ENCODE results near the gene GALM. TPM values are rescaled to one million over a fixed set of nuclear protein-coding genes. Genes with fewer than 3 reads are reported as not detected.
"Not testable (repeated sequence)": the region's sequence is repeated elsewhere in the genome, so short reads cannot be mapped to it uniquely, and the experiment has no call there.

Gene GALM
- polyA plus RNA-seq, 1 donor (not counting 4 experiments of a cell fraction or from before 2014, with no cell fraction given) = 1.2 TPM

GRCh38 chr2:38701542-38701941 is 35.6 kb downstream of the GALM start:
- Histone ChIP-seq H3K79me2 (ENCODE audit: control insufficient read depth, insufficient read depth, low read length) (no peaks in the 10 kb centered on the region), H3K4me1 (ENCODE audit: control insufficient read depth, extremely low read depth, insufficient read depth, low read length) (no peaks in the 10 kb centered on the region), H3K4me3 (ENCODE audit: control insufficient read depth in 2 of 3, extremely low read depth in 1 of 3, insufficient read depth in 2 of 3, low read depth in 1 of 3, low read length in 3 of 3) (no peak overlapping the region), H2AFZ (ENCODE audit: control insufficient read depth, low read length) (no peak overlapping the region), H3K4me2 (ENCODE audit: control insufficient read depth, extremely low read depth, insufficient read depth, low read depth, low read length) (no peak overlapping the region), H3K36me3 (ENCODE audit: control insufficient read depth in 2 of 2, extremely low read depth in 1 of 2, insufficient read depth in 2 of 2, low read length in 2 of 2) (no peaks in the 10 kb centered on the region), H3K27me3 (ENCODE audit: control insufficient read depth, extremely low read depth, insufficient read depth, low read length) (no peaks in the 10 kb centered on the region), H3K9me1 (ENCODE audit: control insufficient read depth, extremely low read depth, insufficient read depth, low read length) (no peaks in the 10 kb centered on the region), H3K9me3 (ENCODE audit: control insufficient read depth, low read depth, low read length) (no peaks in the 10 kb centered on the region), H4K20me1 (ENCODE audit: control insufficient read depth, extremely low read depth, insufficient read depth, low read length) (no peaks in the 10 kb centered on the region), H3K27ac (ENCODE audit: control insufficient read depth, insufficient read depth, low read length) (no peak overlapping the region), H3K9ac (ENCODE audit: control insufficient read depth, extremely low read depth, insufficient read depth, low read length) (no peak overlapping the region)
- DNase-seq (ENCODE audit: low read depth, low spot score) = no peak
- dilution Hi-C loops (cut with MboI; ENCODE audit: extremely low pct_ligation_motif_present, low sequenced_read_pairs) = loop anchor here (25.0 kb wide), 1 partner anchor 89 kb away; the partner anchor contains the start of gene HNRNPLL
- FAIRE-seq = no peak
- TF ChIP-seq EZH2 (IDR thresholded peaks at IDR 0.05; ENCODE audit: low read length) (no peak), CTCF (optimal IDR thresholded peaks at IDR 0.05 in 1 of 3, IDR thresholded peaks at IDR 0.05 in 1 of 3, conservative IDR thresholded peaks at IDR 0.05 in 1 of 3; ENCODE audit: extremely low read depth in 1 of 3, insufficient read depth in 2 of 3, low read length in 3 of 3) (no peak)

- Histone ChIP-seq H3K27ac (ENCODE audit: control insufficient read depth, insufficient read depth, low read length) (no peak overlapping the region), H2AFZ (ENCODE audit: control insufficient read depth, low read length) (no peak overlapping the region), H3K4me1 (ENCODE audit: control insufficient read depth, extremely low read depth, insufficient read depth, low read length) (no peaks in the 10 kb centered on the region), H3K9me3 (ENCODE audit: control insufficient read depth, low read depth, low read length) (no peaks in the 10 kb centered on the region), H3K36me3 (ENCODE audit: control insufficient read depth in 2 of 2, extremely low read depth in 1 of 2, insufficient read depth in 2 of 2, low read length in 2 of 2) (no peaks in the 10 kb centered on the region), H3K4me2 (ENCODE audit: control insufficient read depth, extremely low read depth, insufficient read depth, low read depth, low read length) (no peak overlapping the region), H3K4me3 (ENCODE audit: control insufficient read depth in 2 of 3, extremely low read depth in 1 of 3, insufficient read depth in 2 of 3, low read depth in 1 of 3, low read length in 3 of 3) (no peak overlapping the region), H3K79me2 (ENCODE audit: control insufficient read depth, insufficient read depth, low read length) (no peaks in the 10 kb centered on the region), H3K9me1 (ENCODE audit: control insufficient read depth, extremely low read depth, insufficient read depth, low read length) (no peaks in the 10 kb centered on the region), H3K27me3 (ENCODE audit: control insufficient read depth, extremely low read depth, insufficient read depth, low read length) (no peaks in the 10 kb centered on the region), H3K9ac (ENCODE audit: control insufficient read depth, extremely low read depth, insufficient read depth, low read length) (no peak overlapping the region), H4K20me1 (ENCODE audit: control insufficient read depth, extremely low read depth, insufficient read depth, low read length) (no peaks in the 10 kb centered on the region)
- TF ChIP-seq CTCF (optimal IDR thresholded peaks at IDR 0.05 in 1 of 3, IDR thresholded peaks at IDR 0.05 in 1 of 3, conservative IDR thresholded peaks at IDR 0.05 in 1 of 3; ENCODE audit: extremely low read depth in 1 of 3, insufficient read depth in 2 of 3, low read length in 3 of 3) = no peak
- no peak for TF ChIP-seq EZH2 (IDR thresholded peaks at IDR 0.05; ENCODE audit: low read length)
- no peak for FAIRE-seq
- DNase-seq (ENCODE audit: low read depth, low spot score) = no peak
- dilution Hi-C loops (cut with MboI; ENCODE audit: extremely low pct_ligation_motif_present, low sequenced_read_pairs) = loop anchor here (25.0 kb wide), 1 partner anchor 90 kb away; the partner anchor contains the start of gene HNRNPLL
These were observed 36.5 kb downstream of the GALM start for GRCh38 chr2:38702413-38702812.

GRCh38 chr2:38703336-38703735 is 37.4 kb downstream of the GALM start:
- not testable (repeated sequence) for H3K9me1 ChIP-seq (ENCODE audit: control insufficient read depth, extremely low read depth, insufficient read depth, low read length); FAIRE-seq; DNase-seq (ENCODE audit: low read depth, low spot score); H3K79me2 ChIP-seq (ENCODE audit: control insufficient read depth, insufficient read depth, low read length); H3K27me3 ChIP-seq (ENCODE audit: control insufficient read depth, extremely low read depth, insufficient read depth, low read length); H4K20me1 ChIP-seq (ENCODE audit: control insufficient read depth, extremely low read depth, insufficient read depth, low read length); H3K36me3 ChIP-seq (ENCODE audit: control insufficient read depth in 2 of 2, extremely low read depth in 1 of 2, insufficient read depth in 2 of 2, low read length in 2 of 2); H3K4me1 ChIP-seq (ENCODE audit: control insufficient read depth, extremely low read depth, insufficient read depth, low read length); H2AFZ ChIP-seq (ENCODE audit: control insufficient read depth, low read length); H3K4me3 ChIP-seq (ENCODE audit: control insufficient read depth in 2 of 3, extremely low read depth in 1 of 3, insufficient read depth in 2 of 3, low read depth in 1 of 3, low read length in 3 of 3); H3K9ac ChIP-seq (ENCODE audit: control insufficient read depth, extremely low read depth, insufficient read depth, low read length); H3K27ac ChIP-seq (ENCODE audit: control insufficient read depth, insufficient read depth, low read length); H3K4me2 ChIP-seq (ENCODE audit: control insufficient read depth, extremely low read depth, insufficient read depth, low read depth, low read length); H3K9me3 ChIP-seq (ENCODE audit: control insufficient read depth, low read depth, low read length)
- dilution Hi-C loops (cut with MboI; ENCODE audit: extremely low pct_ligation_motif_present, low sequenced_read_pairs) = loop anchor here (25.0 kb wide), 1 partner anchor 91 kb away; the partner anchor contains the start of gene HNRNPLL
